Progenitor cell of endocrine pancreas (in vitro differentiated cells): ENCODE data around the gene DLG4. TPM values are rescaled to one million over a fixed set of nuclear protein-coding genes. Genes with fewer than 3 reads are reported as not detected.
A peak's percentile ranks its signal among the peaks of the same experiment; 100 is the strongest.

Experiments
- DNase-seq: peaks from one replicate; pipeline ENCODE4 v3.0.0; 2021; ENCODE audit warnings: low spot score; ENCODE audit not compliant: unreplicated experiment
- H3K27ac Mint-ChIP-seq: 2 replicates; pipeline ENCODE4 v1.8.0; 2021; ENCODE audit warnings: mild to moderate bottlenecking, moderate library complexity, mixed read lengths
- H3K27me3 Mint-ChIP-seq: 2 replicates; pipeline ENCODE4 v1.8.0; 2021; ENCODE audit warnings: mixed read lengths
- H3K36me3 Mint-ChIP-seq: 2 replicates; pipeline ENCODE4 v1.8.0; 2022; ENCODE audit warnings: mixed read lengths; ENCODE audit not compliant: insufficient read depth
- H3K4me1 Mint-ChIP-seq: 2 replicates; pipeline ENCODE4 v1.8.0; 2021; ENCODE audit warnings: low read depth, mixed read lengths
- H3K4me3 Mint-ChIP-seq: 2 replicates; pipeline ENCODE4 v1.8.0; 2021; ENCODE audit warnings: low read depth, mild to moderate bottlenecking, moderate library complexity, mixed read lengths
- H3K9me3 Mint-ChIP-seq: 2 replicates; pipeline ENCODE4 v1.8.0; 2021; ENCODE audit warnings: low read depth, mixed read lengths
- total RNA-seq: library from RNA; stranded (reverse); gene quantifications from 2 replicates; pipeline ENCODE4 v1.2.1, GENCODE V29; 2021
- TF ChIP-seq, protein P1 (sequence below): fragments of 200-600 bp; sonication (generic); IDR thresholded peaks from one replicate; pipeline ENCODE4 v1.5.0; 2021; ENCODE audit warnings: antibody characterized with exemption, mild to moderate bottlenecking; ENCODE audit not compliant: unreplicated experiment

DLG4 gene
- total RNA-seq, 1 donor from 2014 or later = 48.6 TPM

DNA sequence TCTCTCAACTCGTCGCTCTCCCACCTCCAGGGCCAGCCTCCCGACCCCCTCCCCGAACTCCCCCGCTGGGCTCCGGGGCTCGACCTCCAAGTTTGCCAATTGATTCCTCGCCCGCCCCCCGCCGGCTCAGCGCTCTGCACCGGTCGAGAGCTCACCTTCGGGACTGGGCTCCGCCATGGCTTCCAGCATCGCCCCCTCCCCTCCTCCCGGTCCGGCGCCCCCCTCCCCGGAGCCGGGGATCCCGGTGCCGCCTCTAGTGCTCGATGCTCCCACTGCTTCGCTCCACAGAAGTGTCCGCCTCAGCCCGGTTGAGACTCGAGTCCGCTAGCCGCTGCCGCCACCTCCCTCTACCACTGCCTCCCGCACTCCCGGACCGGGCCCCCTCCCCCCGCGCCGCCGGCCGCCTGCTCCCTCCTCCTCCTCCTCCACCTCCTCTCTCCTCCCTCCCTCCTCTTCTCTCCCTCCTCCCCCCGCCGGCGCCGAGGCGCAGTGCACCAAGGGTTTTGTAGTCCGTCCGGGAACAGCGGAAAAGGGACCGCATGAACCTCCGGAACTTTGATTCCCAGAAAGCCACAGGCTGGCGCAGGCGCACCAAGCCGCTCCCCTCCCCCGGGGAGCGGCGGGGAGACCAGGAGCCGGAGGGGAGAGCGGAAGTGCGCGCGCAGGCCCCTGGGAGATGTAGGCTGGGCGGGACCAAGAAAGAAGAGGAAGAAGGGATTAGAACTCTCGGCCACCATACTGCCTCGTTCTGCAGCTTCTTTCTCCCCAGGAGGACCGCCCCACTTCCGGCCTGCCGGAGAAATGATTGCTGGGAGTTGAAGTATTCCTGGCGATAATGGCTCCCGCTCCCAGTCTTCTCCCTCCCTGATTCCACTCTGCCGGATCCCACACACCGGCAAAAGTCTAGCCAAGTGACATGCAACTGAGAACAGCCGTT lies 19.7 kb upstream of the DLG4 start, which contains the start of gene PHF23:
PHF23 (minus strand) TSS at position 367 of the 937 bp plus-strand sequence; CDS start at position 189, 178 bp downstream.
- peak; percentile 98 for DNase-seq
- peaks cover 21% of the 10 kb centered on the region for H3K36me3 Mint-ChIP-seq
- H3K4me1 Mint-ChIP-seq = peaks cover 36% of the 10 kb centered on the region
- TF ChIP-seq, protein P1, sequence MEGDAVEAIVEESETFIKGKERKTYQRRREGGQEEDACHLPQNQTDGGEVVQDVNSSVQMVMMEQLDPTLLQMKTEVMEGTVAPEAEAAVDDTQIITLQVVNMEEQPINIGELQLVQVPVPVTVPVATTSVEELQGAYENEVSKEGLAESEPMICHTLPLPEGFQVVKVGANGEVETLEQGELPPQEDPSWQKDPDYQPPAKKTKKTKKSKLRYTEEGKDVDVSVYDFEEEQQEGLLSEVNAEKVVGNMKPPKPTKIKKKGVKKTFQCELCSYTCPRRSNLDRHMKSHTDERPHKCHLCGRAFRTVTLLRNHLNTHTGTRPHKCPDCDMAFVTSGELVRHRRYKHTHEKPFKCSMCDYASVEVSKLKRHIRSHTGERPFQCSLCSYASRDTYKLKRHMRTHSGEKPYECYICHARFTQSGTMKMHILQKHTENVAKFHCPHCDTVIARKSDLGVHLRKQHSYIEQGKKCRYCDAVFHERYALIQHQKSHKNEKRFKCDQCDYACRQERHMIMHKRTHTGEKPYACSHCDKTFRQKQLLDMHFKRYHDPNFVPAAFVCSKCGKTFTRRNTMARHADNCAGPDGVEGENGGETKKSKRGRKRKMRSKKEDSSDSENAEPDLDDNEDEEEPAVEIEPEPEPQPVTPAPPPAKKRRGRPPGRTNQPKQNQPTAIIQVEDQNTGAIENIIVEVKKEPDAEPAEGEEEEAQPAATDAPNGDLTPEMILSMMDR = no peak
- H3K9me3 Mint-ChIP-seq = no peaks in the 10 kb centered on the region
- H3K4me3 Mint-ChIP-seq = peak within 1 kb of the TSS; percentile 97
- H3K27ac Mint-ChIP-seq = peak within 1 kb of the TSS; percentile 100
- H3K27me3 Mint-ChIP-seq = no peaks in the 10 kb centered on the region

DNA sequence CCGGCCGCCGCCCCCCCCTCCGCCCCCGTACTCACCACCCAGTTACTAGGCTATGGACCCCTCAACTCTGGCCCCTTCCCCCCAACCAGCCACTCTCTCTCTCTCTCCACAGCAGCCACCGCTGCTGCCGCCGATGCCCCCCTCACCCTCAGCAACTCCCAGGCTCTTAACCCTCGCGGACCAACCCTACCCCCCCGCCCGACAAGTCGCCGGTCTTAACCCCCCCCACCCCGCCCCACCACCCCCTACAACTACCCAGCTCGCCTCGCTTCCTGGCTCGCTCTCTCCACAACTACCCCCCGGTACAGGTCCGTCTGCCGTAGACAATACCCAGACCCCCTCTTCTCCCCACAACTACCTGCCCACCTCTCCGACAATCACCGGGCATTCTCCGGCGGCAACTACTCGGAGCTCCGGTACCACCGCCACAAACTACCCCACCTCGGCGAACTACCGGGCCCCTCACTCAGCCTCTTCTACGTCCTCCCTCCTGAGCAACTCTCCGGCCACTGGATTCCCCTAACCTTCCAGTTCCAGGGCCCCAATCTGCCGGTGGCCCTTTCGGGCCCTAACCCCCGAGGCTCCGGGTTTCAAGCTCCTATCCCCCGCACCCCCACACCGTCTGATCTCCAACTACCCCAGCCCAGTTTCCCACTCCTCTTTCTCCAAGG lies 18.9 kb upstream of the DLG4 start:
- no peak for DNase-seq
- H3K4me3 Mint-ChIP-seq = peak overlapping the region; percentile 97
- peak overlapping the region; percentile 100 for H3K27ac Mint-ChIP-seq
- peaks cover 19% of the 10 kb centered on the region for H3K36me3 Mint-ChIP-seq
- H3K4me1 Mint-ChIP-seq = peaks cover 39% of the 10 kb centered on the region
- H3K27me3 Mint-ChIP-seq = no peaks in the 10 kb centered on the region
- no peaks in the 10 kb centered on the region for H3K9me3 Mint-ChIP-seq
- TF ChIP-seq, protein P1 = no peak

DNA sequence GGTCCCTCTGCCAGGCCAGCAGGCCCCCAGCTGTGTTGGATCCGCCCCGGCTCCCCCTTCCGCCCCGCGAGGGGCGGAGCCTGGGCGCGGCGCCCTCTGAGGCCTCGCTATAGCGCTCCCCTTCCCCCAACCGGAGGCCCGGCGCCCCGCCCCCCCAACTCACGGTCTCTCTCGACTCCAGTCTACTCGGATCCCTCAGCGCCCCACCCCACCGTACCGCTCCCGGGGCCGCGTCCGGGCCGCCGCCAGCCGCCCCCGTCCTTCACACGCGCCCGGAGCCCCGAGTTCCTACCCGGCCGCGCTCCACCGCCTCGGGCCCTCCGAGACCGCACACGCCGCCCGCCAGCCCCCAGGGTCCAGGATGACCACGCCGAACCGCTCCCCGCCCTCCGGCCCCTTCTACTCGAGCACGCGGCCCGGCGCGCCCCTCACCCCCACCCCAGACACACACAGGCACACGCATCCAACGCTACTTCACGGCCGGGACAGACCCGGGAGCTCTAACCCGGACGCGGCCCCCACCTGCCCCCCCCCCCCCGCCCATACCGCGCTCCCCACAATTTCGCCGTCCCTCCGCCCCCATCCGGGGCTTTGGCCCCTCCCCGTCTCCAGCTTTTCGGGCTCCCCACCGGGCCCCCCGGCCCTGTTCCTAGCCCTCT lies 18.3 kb upstream of the DLG4 start:
- Mint-ChIP-seq H3K4me1 (peaks cover 39% of the 10 kb centered on the region), H3K27ac (peak overlapping the region; percentile 89)

DNA sequence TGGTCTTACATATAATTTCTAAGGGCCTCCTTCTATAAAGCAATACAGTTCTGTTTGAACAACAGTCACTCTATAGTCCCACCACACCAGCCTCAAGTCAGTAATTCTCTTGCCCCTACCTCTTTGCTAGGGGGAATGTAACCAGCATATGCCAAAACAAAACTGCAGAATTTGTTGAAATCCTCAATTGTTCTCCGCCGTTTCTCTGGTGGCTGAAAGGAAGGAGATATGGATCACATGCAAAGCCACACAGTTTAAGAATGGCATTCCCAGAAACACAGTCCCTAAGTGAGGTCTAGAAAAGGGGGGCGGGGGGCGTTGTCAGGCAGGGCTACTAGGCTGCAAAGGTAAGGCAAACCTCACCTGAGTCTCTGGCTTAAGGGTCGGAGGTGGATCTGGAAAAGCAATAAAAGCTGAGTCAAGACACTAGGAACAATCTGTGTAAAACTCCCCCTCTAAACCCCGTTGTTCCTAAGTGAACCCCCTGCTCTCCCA lies 17.7 kb upstream of the DLG4 start:
- H3K9me3 Mint-ChIP-seq = no peaks in the 10 kb centered on the region
- peaks cover 42% of the 10 kb centered on the region for H3K4me1 Mint-ChIP-seq
- peak overlapping the region; percentile 89 for H3K27ac Mint-ChIP-seq
- no peak for DNase-seq
- TF ChIP-seq, protein P1 = no peak
- H3K36me3 Mint-ChIP-seq = peaks cover 17% of the 10 kb centered on the region
- H3K27me3 Mint-ChIP-seq = no peaks in the 10 kb centered on the region
- H3K4me3 Mint-ChIP-seq = peak overlapping the region; percentile 97

More for the DNA sequence above, 18.3 kb upstream of the DLG4 start:
- Mint-ChIP-seq H3K9me3 (no peaks in the 10 kb centered on the region), H3K4me3 (peak overlapping the region; percentile 97), H3K36me3 (peaks cover 17% of the 10 kb centered on the region), H3K27me3 (no peaks in the 10 kb centered on the region)
- DNase-seq = peak; percentile 63
- TF ChIP-seq, protein P1 = no peak

DNA sequence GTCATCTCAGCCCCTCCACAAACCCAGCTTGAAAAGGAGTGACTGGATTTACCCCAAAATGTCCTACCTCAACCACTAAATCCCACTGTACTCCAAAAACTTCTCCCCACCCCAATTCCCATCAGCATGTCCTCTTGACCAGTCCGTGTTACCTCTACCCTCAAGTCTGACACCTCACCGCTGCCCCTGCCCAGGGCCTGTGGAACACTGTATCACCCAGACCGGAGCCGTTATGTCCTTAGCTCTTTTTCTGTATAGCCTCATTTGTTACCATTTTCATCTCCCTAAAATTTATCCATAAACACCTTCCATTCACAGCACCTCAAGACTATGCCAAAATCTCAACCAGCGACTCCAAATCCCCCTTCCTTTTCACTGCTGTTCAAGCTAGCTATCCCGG lies 17.2 kb upstream of the DLG4 start:
- H3K4me1 Mint-ChIP-seq = peaks cover 47% of the 10 kb centered on the region
- TF ChIP-seq, protein P1 = no peak

More for the DNA sequence above, 17.2 kb upstream of the DLG4 start:
- Mint-ChIP-seq H3K4me3 (peak overlapping the region; percentile 97), H3K27me3 (no peaks in the 10 kb centered on the region), H3K27ac (peak overlapping the region; percentile 89), H3K36me3 (peaks cover 20% of the 10 kb centered on the region), H3K9me3 (no peaks in the 10 kb centered on the region)
- no peak for DNase-seq
